Thyroid gland (tissue), 4 donors: ENCODE data around the gene TYSND1. TPM values are rescaled to one million over a fixed set of nuclear protein-coding genes. Genes with fewer than 3 reads are reported as not detected.

Source experiments
- DNase-seq, 2 donors: peaks; one replicate each; pipeline ENCODE4 v3.0.0-alpha.2; 2019
- H3K27ac ChIP-seq, 3 donors: fragments of 200-600 bp; sonication (generic); 1 replicate in 2 of 3; 2 replicates in 1 of 3; pipeline ENCODE4 v1.5.1; 2016 to 2019; ENCODE audit warnings: mild to moderate bottlenecking in 1 of 3, moderate library complexity in 1 of 3
- H3K27me3 ChIP-seq: fragments of 200-600 bp; sonication (generic); one replicate; pipeline ENCODE4 v1.5.1; 2019
- H3K36me3 ChIP-seq, 2 donors: fragments of 200-600 bp; sonication (generic); one replicate each; pipeline ENCODE4 v1.5.1; 2016 to 2019
- H3K4me1 ChIP-seq, 2 donors: fragments of 200-600 bp; sonication (generic); one replicate each; pipeline ENCODE4 v1.5.1; 2017 to 2019
- H3K4me3 ChIP-seq, 3 donors: fragments of 200-600 bp; sonication (generic); replicated peaks in 1 of 3; 1 replicate in 2 of 3; 2 replicates in 1 of 3; pipeline ENCODE4 v1.5.1; 2016; ENCODE audit warnings: mild to moderate bottlenecking in 1 of 3
- H3K9me3 ChIP-seq: fragments of 200-600 bp; sonication (generic); one replicate; pipeline ENCODE4 v1.5.1; 2017
- CTCF ChIP-seq, 6 experiments: fragments of 200-600 bp in 3 of 6; fragments of 450-650 bp in 3 of 6; sonication (generic) in 3 of 6; IDR thresholded peaks; one replicate each; pipeline ENCODE4 v1.5.1; 2016 to 2019; ENCODE audit warnings: antibody characterized with exemption in 6 of 6, mild to moderate bottlenecking in 2 of 6, inconsistent platforms in 1 of 6, moderate library complexity in 1 of 6
- POLR2A ChIP-seq, 2 donors: fragments of 450-650 bp; IDR thresholded peaks; one replicate each; pipeline ENCODE4 v1.6.1; 2017; ENCODE audit warnings: antibody characterized with exemption in 2 of 2, mild to moderate bottlenecking in 2 of 2, moderate library complexity in 1 of 2
- WGBS, 2 donors: methylation state at CpG; one replicate each; pipeline ENCODE4 v1.1.5; 2017; 5-methylcytosine and 5-hydroxymethylcytosine counted together
- intact Hi-C: fragments of 100-400 bp; cut with DNase I; formaldehyde crosslinking; loops from one replicate; pipeline ENCODE4 v1.15.1; 2023
- total RNA-seq, 4 donors: library from RNA; depleted of rRNA; stranded (reverse); fragments of >200 nt; gene quantifications; one replicate each; pipeline ENCODE4 v1.2.3, GENCODE V29; 2016

The TYSND1 gene
- total RNA-seq, 4 donors from 2014 or later: 17.1 to 31.2 (median 25.1) TPM

GRCh38 chr10:70098271-70098670 is 48.2 kb downstream of the TYSND1 start:
- no peak overlapping the region for H3K27ac ChIP-seq
- WGBS, 2 donors: 91 to 97% methylated on average over 3 of the region's 3 CpGs
- H3K36me3 ChIP-seq: peaks cover 0 to 7% of the 10 kb centered on the region in 2 donors
- intact Hi-C loops: no loop called here
- no peak overlapping the region for H3K4me3 ChIP-seq
- no peaks in the 10 kb centered on the region for H3K4me1 ChIP-seq
- DNase-seq: no peak
- no peak for TF ChIP-seq CTCF (IDR thresholded peaks at IDR 0.05)
- TF ChIP-seq POLR2A (IDR thresholded peaks at IDR 0.05): no peak
- no peaks in the 10 kb centered on the region for H3K9me3 ChIP-seq
- H3K27me3 ChIP-seq: no peaks in the 10 kb centered on the region

GRCh38 chr10:70097459-70097858 is 49.0 kb downstream of the TYSND1 start:
- no peaks in the 10 kb centered on the region for H3K9me3 ChIP-seq
- H3K4me3 ChIP-seq: no peak overlapping the region
- H3K27ac ChIP-seq: no peak overlapping the region
- intact Hi-C loops: no loop called here
- H3K27me3 ChIP-seq: no peaks in the 10 kb centered on the region
- H3K4me1 ChIP-seq: no peaks in the 10 kb centered on the region
- peaks cover 0 to 7% of the 10 kb centered on the region in 2 donors for H3K36me3 ChIP-seq
- no peak for DNase-seq
- TF ChIP-seq CTCF (IDR thresholded peaks at IDR 0.05) (no peak), POLR2A (IDR thresholded peaks at IDR 0.05) (no peak)

GRCh38 chr10:70096705-70097420 is 49.6 kb downstream of the TYSND1 start:
- Histone ChIP-seq H3K4me1 (no peaks in the 10 kb centered on the region), H3K9me3 (no peaks in the 10 kb centered on the region), H3K27ac (no peak overlapping the region), H3K27me3 (no peaks in the 10 kb centered on the region), H3K4me3 (no peak overlapping the region), H3K36me3 (peaks cover 0 to 7% of the 10 kb centered on the region in 2 donors)
- intact Hi-C loops: no loop called here
- no peak for DNase-seq
- WGBS, 2 donors: 97 to 98% methylated on average over 5 of the region's 5 CpGs
- TF ChIP-seq POLR2A (IDR thresholded peaks at IDR 0.05) (no peak), CTCF (IDR thresholded peaks at IDR 0.05) (no peak)

- intact Hi-C loops: no loop called here
- WGBS, 2 donors: 90 to 91% methylated on average over 6 of the region's 6 CpGs
Measured at GRCh38 chr10:70096016-70096704, 50.3 kb downstream of the TYSND1 start.

More at GRCh38 chr10:70096016-70096704, 50.3 kb downstream of the TYSND1 start:
- H3K27ac ChIP-seq: no peak overlapping the region
- peaks cover 0 to 7% of the 10 kb centered on the region in 2 donors for H3K36me3 ChIP-seq
- TF ChIP-seq CTCF (IDR thresholded peaks at IDR 0.05): no peak
- TF ChIP-seq POLR2A (IDR thresholded peaks at IDR 0.05): no peak
- H3K27me3 ChIP-seq: no peaks in the 10 kb centered on the region
- H3K9me3 ChIP-seq: no peaks in the 10 kb centered on the region
- H3K4me3 ChIP-seq: no peak overlapping the region
- no peaks in the 10 kb centered on the region for H3K4me1 ChIP-seq
- DNase-seq: no peak
